Neural progenitor cell (in vitro differentiated cells): Measurements from ENCODE around the gene EDIL3. TPM values are rescaled to one million over a fixed set of nuclear protein-coding genes. Genes with fewer than 3 reads are reported as not detected.

ENCODE experiments used
- DNase-seq: peaks from one replicate; pipeline ENCODE4 v3.0.0-alpha.2; 2016; ENCODE audit warnings: low spot score
- H2AFZ ChIP-seq: fragments of 200-600 bp; sonication (generic); replicated peaks from 2 replicates; pipeline ENCODE4 v1.6.1; 2016; ENCODE audit warnings: antibody characterized with exemption
- H3F3A ChIP-seq: fragments of 200-600 bp; sonication (generic); 2 replicates; pipeline ENCODE4 v1.6.1; 2016; ENCODE audit warnings: antibody characterized with exemption, low read depth
- H3K27ac ChIP-seq: fragments of 200-600 bp; sonication (generic); 2 replicates; pipeline ENCODE4 v1.5.1; 2016; ENCODE audit warnings: mild to moderate bottlenecking
- H3K27me3 ChIP-seq: fragments of 200-600 bp; sonication (generic); 2 replicates; pipeline ENCODE4 v1.6.1; 2016; ENCODE audit warnings: mild to moderate bottlenecking, moderate library complexity
- H3K36me3 ChIP-seq: fragments of 200-600 bp; sonication (generic); 2 replicates; pipeline ENCODE4 v1.5.1; 2016
- H3K4me1 ChIP-seq: fragments of 200-600 bp; sonication (generic); 2 replicates; pipeline ENCODE4 v1.6.1; 2016; ENCODE audit warnings: mixed run types
- H3K4me2 ChIP-seq: fragments of 200-600 bp; sonication (generic); 2 replicates; pipeline ENCODE4 v1.6.1; 2016
- H3K4me3 ChIP-seq: fragments of 200-600 bp; sonication (generic); 2 replicates; pipeline ENCODE4 v1.5.1; 2016
- H3K79me2 ChIP-seq: fragments of 200-600 bp; sonication (generic); 2 replicates; pipeline ENCODE4 v1.6.1; 2016; ENCODE audit warnings: low read depth
- H3K9ac ChIP-seq: fragments of 200-600 bp; sonication (generic); 2 replicates; pipeline ENCODE4 v1.6.1; 2016
- H3K9me3 ChIP-seq: fragments of 200-600 bp; sonication (generic); 2 replicates; pipeline ENCODE4 v1.5.1; 2016; ENCODE audit warnings: low read depth
- H4K20me1 ChIP-seq: fragments of 200-600 bp; sonication (generic); 2 replicates; pipeline ENCODE4 v1.6.1; 2016; ENCODE audit warnings: low read depth
- H3K27ac Mint-ChIP-seq: 3 replicates; pipeline ENCODE4 v1.8.0; 2021; ENCODE audit warnings: mixed read lengths
- H3K27me3 Mint-ChIP-seq: 2 replicates; pipeline ENCODE4 v1.8.0; 2022; ENCODE audit warnings: low read depth, mild to moderate bottlenecking, inconsistent platforms, moderate library complexity, mixed read lengths; ENCODE audit not compliant: insufficient read depth
- H3K36me3 Mint-ChIP-seq: 3 replicates; pipeline ENCODE4 v1.8.0; 2021; ENCODE audit warnings: mixed read lengths
- H3K4me1 Mint-ChIP-seq: 3 replicates; pipeline ENCODE4 v1.8.0; 2021; ENCODE audit warnings: mixed read lengths
- H3K4me3 Mint-ChIP-seq: 3 replicates; pipeline ENCODE4 v1.8.0; 2021; ENCODE audit warnings: mild to moderate bottlenecking, moderate library complexity, mixed read lengths
- H3K9me3 Mint-ChIP-seq: 3 replicates; pipeline ENCODE4 v1.8.0; 2020; ENCODE audit warnings: mixed read lengths
- CTCF ChIP-seq: fragments of 200-600 bp; sonication (generic); IDR thresholded peaks from 2 replicates; pipeline ENCODE4 v1.5.1; 2017; ENCODE audit warnings: antibody characterized with exemption, mild to moderate bottlenecking
- EZH2 ChIP-seq: fragments of 200-600 bp; sonication (generic); IDR thresholded peaks from 2 replicates; pipeline ENCODE4 v1.6.1; 2017; ENCODE audit warnings: antibody characterized with exemption, mild to moderate bottlenecking, moderate library complexity
- EZH2phosphoT487 ChIP-seq: fragments of 200-600 bp; sonication (generic); IDR thresholded peaks from 2 replicates; pipeline ENCODE4 v1.6.1; 2017; ENCODE audit warnings: antibody characterized with exemption
- small RNA-seq: library from RNA; depleted of rRNA; stranded (forward); fragments of <200 nt; gene quantifications from one replicate; pipeline ENCODE3, GENCODE V24; 2015
- total RNA-seq: library from RNA; depleted of rRNA; stranded (reverse); fragments of >200 nt; gene quantifications from 2 replicates; pipeline ENCODE4 v1.2.3, GENCODE V29; 2015; ENCODE audit warnings: low replicate concordance

EDIL3 gene
- total RNA-seq, 1 donor from 2014 or later: 13.8 TPM

- no peak overlapping the region for H3K27ac ChIP-seq
- no peaks in the 10 kb centered on the region for H3K9me3 ChIP-seq
- no peak for DNase-seq
- H3K4me1 Mint-ChIP-seq: peaks cover 10% of the 10 kb centered on the region
- no peaks in the 10 kb centered on the region for H3K9me3 Mint-ChIP-seq
- H3K9ac ChIP-seq: no peak overlapping the region
- H3K4me2 ChIP-seq: no peak overlapping the region
- H3K27me3 ChIP-seq: no peaks in the 10 kb centered on the region
- H3F3A ChIP-seq: no peaks in the 10 kb centered on the region
- no peaks in the 10 kb centered on the region for H3K36me3 ChIP-seq
- H2AFZ ChIP-seq: no peak overlapping the region
- no peak for TF ChIP-seq EZH2phosphoT487
- no peak for TF ChIP-seq CTCF
- no peak for TF ChIP-seq EZH2
- H4K20me1 ChIP-seq: no peaks in the 10 kb centered on the region
- H3K27me3 Mint-ChIP-seq: no peaks in the 10 kb centered on the region
- H3K4me1 ChIP-seq: peaks cover 6% of the 10 kb centered on the region
- no peaks in the 10 kb centered on the region for H3K36me3 Mint-ChIP-seq
- H3K4me3 Mint-ChIP-seq: no peak overlapping the region
- no peak overlapping the region for H3K4me3 ChIP-seq
- H3K79me2 ChIP-seq: no peaks in the 10 kb centered on the region
- no peak overlapping the region for H3K27ac Mint-ChIP-seq
These were observed 485.2 kb downstream of the EDIL3 start for GRCh38 chr5:83899326-83899970.

- Histone ChIP-seq H3K27me3 (no peaks in the 10 kb centered on the region), H4K20me1 (no peaks in the 10 kb centered on the region), H3K79me2 (no peaks in the 10 kb centered on the region), H2AFZ (no peak overlapping the region), H3K4me2 (no peak overlapping the region), H3F3A (no peaks in the 10 kb centered on the region), H3K27ac (no peak overlapping the region), H3K36me3 (no peaks in the 10 kb centered on the region), H3K4me3 (no peak overlapping the region), H3K4me1 (peaks cover 5% of the 10 kb centered on the region), H3K9ac (no peak overlapping the region), H3K9me3 (no peaks in the 10 kb centered on the region)
- H3K4me1 Mint-ChIP-seq: peaks cover 9% of the 10 kb centered on the region
- no peak for DNase-seq
- H3K27me3 Mint-ChIP-seq: no peaks in the 10 kb centered on the region
- H3K36me3 Mint-ChIP-seq: no peaks in the 10 kb centered on the region
- H3K4me3 Mint-ChIP-seq: no peak overlapping the region
- no peak overlapping the region for H3K27ac Mint-ChIP-seq
- TF ChIP-seq EZH2 (no peak), EZH2phosphoT487 (no peak), CTCF (no peak)
- H3K9me3 Mint-ChIP-seq: no peaks in the 10 kb centered on the region
These were observed 488.8 kb downstream of the EDIL3 start for GRCh38 chr5:83895860-83896259.

- no peak overlapping the region for H3K27ac ChIP-seq
- H2AFZ ChIP-seq: no peak overlapping the region
- no peak for TF ChIP-seq CTCF
- TF ChIP-seq EZH2: no peak
- TF ChIP-seq EZH2phosphoT487: no peak
- no peaks in the 10 kb centered on the region for H3K27me3 ChIP-seq
- no peaks in the 10 kb centered on the region for H4K20me1 ChIP-seq
- H3K36me3 Mint-ChIP-seq: no peaks in the 10 kb centered on the region
- H3K79me2 ChIP-seq: no peaks in the 10 kb centered on the region
- H3K27me3 Mint-ChIP-seq: no peaks in the 10 kb centered on the region
- peaks cover 3% of the 10 kb centered on the region for H3K4me1 Mint-ChIP-seq
- no peaks in the 10 kb centered on the region for H3K4me1 ChIP-seq
- DNase-seq: no peak
- H3K36me3 ChIP-seq: no peaks in the 10 kb centered on the region
- H3K4me2 ChIP-seq: no peak overlapping the region
- H3K9me3 ChIP-seq: no peaks in the 10 kb centered on the region
- no peak overlapping the region for H3K27ac Mint-ChIP-seq
- no peaks in the 10 kb centered on the region for H3K9me3 Mint-ChIP-seq
- no peak overlapping the region for H3K4me3 Mint-ChIP-seq
- no peak overlapping the region for H3K9ac ChIP-seq
- no peaks in the 10 kb centered on the region for H3F3A ChIP-seq
- H3K4me3 ChIP-seq: no peak overlapping the region
These were observed 493.4 kb downstream of the EDIL3 start for GRCh38 chr5:83891261-83891660.

Small RNA genes lying within 50 kb of the gene (small RNA-seq; reads per million reads assigned to genes)
- gene RNU6-448P: not detected
